ENCODE data around the gene RRM1. TPM values are rescaled to one million over a fixed set of nuclear protein-coding genes. Genes with fewer than 3 reads are reported as not detected.

The RRM1 gene
- total and polyA plus RNA-seq, 9 donors, result 14.1 to 50.0 (median 24.7) TPM

DNA sequence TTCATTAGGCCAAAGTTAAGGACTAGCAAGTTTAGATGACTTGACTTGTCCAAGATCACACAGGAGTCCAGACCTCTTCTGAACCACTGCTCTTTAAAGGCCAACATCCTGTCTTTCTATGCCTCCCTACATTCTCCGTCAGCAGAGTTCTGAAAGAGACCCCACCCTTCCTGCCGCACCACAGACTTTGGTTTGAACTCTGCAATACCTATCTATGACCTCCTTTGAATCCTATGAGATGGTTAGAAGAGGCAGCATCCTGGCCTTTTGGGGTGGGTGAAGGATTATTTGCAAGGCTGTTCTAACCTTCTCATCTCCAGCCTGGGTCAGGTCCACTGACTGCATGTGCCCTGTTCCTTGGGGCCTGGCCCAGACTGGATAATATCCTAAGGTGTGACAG lies 4.3 kb upstream of the RRM1 start:
- no peak overlapping the region for H3K4me3 ChIP-seq
- intact Hi-C loops (cut with DNase I), result no loop called here
- TF ChIP-seq POLR2A (IDR thresholded peaks at IDR 0.05), result no peak
- TF ChIP-seq, protein P1, sequence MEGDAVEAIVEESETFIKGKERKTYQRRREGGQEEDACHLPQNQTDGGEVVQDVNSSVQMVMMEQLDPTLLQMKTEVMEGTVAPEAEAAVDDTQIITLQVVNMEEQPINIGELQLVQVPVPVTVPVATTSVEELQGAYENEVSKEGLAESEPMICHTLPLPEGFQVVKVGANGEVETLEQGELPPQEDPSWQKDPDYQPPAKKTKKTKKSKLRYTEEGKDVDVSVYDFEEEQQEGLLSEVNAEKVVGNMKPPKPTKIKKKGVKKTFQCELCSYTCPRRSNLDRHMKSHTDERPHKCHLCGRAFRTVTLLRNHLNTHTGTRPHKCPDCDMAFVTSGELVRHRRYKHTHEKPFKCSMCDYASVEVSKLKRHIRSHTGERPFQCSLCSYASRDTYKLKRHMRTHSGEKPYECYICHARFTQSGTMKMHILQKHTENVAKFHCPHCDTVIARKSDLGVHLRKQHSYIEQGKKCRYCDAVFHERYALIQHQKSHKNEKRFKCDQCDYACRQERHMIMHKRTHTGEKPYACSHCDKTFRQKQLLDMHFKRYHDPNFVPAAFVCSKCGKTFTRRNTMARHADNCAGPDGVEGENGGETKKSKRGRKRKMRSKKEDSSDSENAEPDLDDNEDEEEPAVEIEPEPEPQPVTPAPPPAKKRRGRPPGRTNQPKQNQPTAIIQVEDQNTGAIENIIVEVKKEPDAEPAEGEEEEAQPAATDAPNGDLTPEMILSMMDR (IDR thresholded peaks at IDR 0.05), result no peak
- no peak for TF ChIP-seq EP300 (IDR thresholded peaks at IDR 0.05)
- H3K4me1 ChIP-seq (ENCODE audit: insufficient read depth), result no peaks in the 10 kb centered on the region
- H3K27ac ChIP-seq, result no peak overlapping the region
- H3K36me3 ChIP-seq, result no peaks in the 10 kb centered on the region
- DNase-seq, result no peak
- 83 to 95% (median 92%) methylated on average over 2 of the region's 2 CpGs for WGBS, 3 donors
- H3K27me3 ChIP-seq, result no peaks in the 10 kb centered on the region
- no peaks in the 10 kb centered on the region for H3K9me3 ChIP-seq

DNA sequence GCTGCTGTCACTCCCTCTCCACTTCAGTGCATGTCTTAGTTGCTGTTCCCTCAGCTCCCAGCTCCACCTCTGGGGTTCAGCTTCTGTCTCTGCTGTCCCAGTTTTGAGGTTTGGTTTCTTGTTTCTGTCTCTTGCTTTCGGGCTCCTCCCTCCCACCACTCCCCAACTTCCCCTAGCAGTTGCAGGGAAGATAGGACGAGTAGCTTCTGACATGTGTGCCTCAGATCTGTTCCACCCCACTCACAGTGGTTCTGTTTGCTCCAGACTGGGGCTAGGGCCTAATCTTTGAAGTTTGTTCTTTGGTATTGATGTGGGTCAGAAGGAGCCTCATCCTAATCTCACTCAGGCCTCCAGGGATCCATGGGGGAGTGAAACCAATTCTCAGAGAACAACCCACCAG lies 2.6 kb upstream of the RRM1 start:
- Histone ChIP-seq H3K4me3 (no peak overlapping the region), H3K4me1 (ENCODE audit: insufficient read depth) (no peaks in the 10 kb centered on the region), H3K9me3 (no peaks in the 10 kb centered on the region), H3K27ac (no peak overlapping the region), H3K36me3 (no peaks in the 10 kb centered on the region), H3K27me3 (no peaks in the 10 kb centered on the region)
- no peak for DNase-seq
- intact Hi-C loops (cut with DNase I), result no loop called here
- 29 to 50% (median 29%) methylated on average over 2 of the region's 2 CpGs for WGBS, 3 donors
- TF ChIP-seq, protein P1 (IDR thresholded peaks at IDR 0.05), result no peak
- TF ChIP-seq POLR2A (IDR thresholded peaks at IDR 0.05) (no peak), EP300 (IDR thresholded peaks at IDR 0.05) (no peak)

DNA sequence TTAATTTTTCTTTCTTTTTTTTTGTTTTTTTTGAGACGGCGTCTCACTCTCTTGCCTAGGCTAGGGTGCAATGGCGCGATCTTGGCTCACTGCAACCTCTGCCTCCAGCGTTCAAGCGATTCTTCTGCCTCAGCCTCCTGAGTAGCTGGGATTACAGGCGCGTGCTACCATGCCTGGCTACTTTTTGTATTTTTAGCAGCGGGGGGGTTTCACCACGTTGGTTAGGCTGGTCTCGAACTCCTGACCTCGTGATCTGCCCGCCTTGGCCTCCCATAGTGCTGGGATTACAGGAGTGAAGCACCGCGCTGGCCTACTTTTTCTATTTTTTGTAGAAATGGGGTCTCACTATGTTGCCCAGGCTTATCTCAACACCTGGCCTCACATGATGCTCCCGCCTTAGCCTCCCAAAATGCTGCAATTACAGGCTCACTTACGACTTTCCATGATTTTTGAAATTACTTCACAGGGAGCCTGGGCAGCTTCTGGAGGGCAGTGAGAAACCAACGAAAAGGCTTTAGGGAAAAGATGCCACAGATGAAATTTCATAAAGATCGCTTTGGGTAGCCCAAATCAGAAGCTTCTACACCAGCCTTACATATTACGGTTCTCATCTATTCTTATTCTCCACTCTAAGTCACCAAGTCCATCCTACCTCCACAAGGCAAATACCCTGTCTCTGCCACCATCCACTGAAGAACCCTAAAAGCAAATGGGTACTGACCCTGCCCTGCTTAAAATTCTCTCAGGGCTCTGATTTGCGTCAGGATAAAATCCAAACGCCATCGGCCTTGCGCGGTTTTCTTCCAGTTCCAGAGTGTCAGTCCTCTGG lies 866 bp upstream of the RRM1 start:
- H3K9me3 ChIP-seq, result no peaks in the 10 kb centered on the region
- H3K4me1 ChIP-seq (ENCODE audit: insufficient read depth), result no peaks in the 10 kb centered on the region
- H3K36me3 ChIP-seq, result no peaks in the 10 kb centered on the region
- TF ChIP-seq, protein P1 (IDR thresholded peaks at IDR 0.05), result no peak
- no peak for TF ChIP-seq POLR2A (IDR thresholded peaks at IDR 0.05)
- no peak for TF ChIP-seq EP300 (IDR thresholded peaks at IDR 0.05)
- H3K4me3 ChIP-seq, result peak overlapping the region; percentile 58
- DNase-seq, result peak in 1 of 5 donors; percentile 25
- intact Hi-C loops (cut with DNase I), result no loop called here
- H3K27me3 ChIP-seq, result no peaks in the 10 kb centered on the region
- WGBS, 3 donors, result 70 to 72% (median 71%) methylated on average over 25 of the region's 25 CpGs
- peak overlapping the region; percentile 77 to 94 for H3K27ac ChIP-seq

DNA sequence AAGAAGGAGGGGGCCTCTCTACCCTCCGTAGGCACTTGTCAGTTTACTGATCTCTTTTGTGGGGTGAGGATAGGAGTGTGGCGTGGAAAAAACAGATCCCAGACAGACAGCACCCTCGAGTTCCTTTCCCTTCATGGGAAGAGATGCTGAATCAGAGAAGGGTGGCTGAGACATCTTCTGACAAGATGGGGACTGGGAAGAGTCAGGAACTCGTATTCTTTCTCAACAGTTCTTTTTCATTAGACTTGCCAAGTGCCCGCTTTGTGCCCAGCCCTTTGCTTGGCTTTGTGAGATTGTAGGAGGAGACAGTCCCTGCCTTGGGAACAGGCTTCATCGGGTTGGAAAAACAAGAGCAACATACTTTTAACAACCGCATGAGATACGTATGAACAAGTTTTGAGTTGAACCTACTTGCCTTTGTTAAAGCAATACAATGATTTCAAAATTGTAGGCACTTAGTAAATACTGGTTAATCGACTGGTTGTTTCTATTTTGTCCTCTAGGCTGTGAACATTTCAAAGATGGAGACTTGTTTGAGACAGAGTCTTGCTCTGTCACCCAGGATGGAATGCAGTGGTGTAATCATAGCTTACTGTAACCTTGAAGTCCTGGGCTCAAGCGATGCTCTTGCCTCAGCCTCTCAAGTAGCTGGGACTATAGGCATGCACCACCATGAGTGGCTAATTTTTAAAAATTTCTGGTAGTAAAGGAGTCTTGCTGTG lies 1.1 kb downstream of the RRM1 start:
- no peak for DNase-seq
- WGBS, 3 donors, result 21 to 28% (median 22%) methylated on average over 10 of the region's 10 CpGs

More for the DNA sequence above, 1.1 kb downstream of the RRM1 start:
- Histone ChIP-seq H3K36me3 (no peaks in the 10 kb centered on the region), H3K4me3 (peak overlapping the region; percentile 58), H3K4me1 (ENCODE audit: insufficient read depth) (no peaks in the 10 kb centered on the region), H3K27ac (peak overlapping the region; percentile 77 to 94), H3K9me3 (no peaks in the 10 kb centered on the region), H3K27me3 (no peaks in the 10 kb centered on the region)
- intact Hi-C loops (cut with DNase I), result no loop called here
- TF ChIP-seq POLR2A (IDR thresholded peaks at IDR 0.05) (no peak), EP300 (IDR thresholded peaks at IDR 0.05) (no peak)
- TF ChIP-seq, protein P1 (IDR thresholded peaks at IDR 0.05), result no peak

Data from ovary (tissue), 9 donors.